ENCODE measurements around the gene COBL. TPM values are rescaled to one million over a fixed set of nuclear protein-coding genes. Genes with fewer than 3 reads are reported as not detected.

COBL gene
- polyA plus RNA-seq, 1 donor (not counting 4 experiments of a cell fraction or from before 2014, with no cell fraction given): 4.5 TPM

DNA sequence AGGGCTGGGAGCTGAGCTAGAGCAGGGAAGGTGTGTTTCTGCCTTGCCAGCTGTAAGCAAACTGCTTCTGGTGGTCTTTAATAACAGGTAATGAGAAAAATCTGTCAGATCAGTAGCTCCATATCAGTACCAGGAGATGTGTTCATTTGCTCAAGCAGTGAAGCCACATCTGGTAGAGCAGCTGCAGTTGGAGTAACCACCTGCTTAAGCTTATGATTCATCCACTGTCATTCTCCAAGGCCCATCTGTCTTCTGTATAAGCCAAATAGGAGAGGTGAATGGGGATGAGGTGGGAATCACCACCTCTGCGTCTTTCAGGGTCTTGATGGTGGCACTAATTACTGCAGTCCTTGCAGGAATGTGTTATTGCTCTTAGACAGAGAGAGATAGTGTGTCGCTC is 18.4 kb upstream of the COBL start:
- TF ChIP-seq, protein P1, sequence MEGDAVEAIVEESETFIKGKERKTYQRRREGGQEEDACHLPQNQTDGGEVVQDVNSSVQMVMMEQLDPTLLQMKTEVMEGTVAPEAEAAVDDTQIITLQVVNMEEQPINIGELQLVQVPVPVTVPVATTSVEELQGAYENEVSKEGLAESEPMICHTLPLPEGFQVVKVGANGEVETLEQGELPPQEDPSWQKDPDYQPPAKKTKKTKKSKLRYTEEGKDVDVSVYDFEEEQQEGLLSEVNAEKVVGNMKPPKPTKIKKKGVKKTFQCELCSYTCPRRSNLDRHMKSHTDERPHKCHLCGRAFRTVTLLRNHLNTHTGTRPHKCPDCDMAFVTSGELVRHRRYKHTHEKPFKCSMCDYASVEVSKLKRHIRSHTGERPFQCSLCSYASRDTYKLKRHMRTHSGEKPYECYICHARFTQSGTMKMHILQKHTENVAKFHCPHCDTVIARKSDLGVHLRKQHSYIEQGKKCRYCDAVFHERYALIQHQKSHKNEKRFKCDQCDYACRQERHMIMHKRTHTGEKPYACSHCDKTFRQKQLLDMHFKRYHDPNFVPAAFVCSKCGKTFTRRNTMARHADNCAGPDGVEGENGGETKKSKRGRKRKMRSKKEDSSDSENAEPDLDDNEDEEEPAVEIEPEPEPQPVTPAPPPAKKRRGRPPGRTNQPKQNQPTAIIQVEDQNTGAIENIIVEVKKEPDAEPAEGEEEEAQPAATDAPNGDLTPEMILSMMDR (optimal IDR thresholded peaks at IDR 0.05 in 1 of 3, IDR thresholded peaks at IDR 0.05 in 1 of 3, conservative IDR thresholded peaks at IDR 0.05 in 1 of 3; ENCODE audit: extremely low read depth in 1 of 3, insufficient read depth in 2 of 3, low read length in 3 of 3): no peak
- TF ChIP-seq EZH2 (IDR thresholded peaks at IDR 0.05; ENCODE audit: low read length): no peak
- H4K20me1 ChIP-seq (ENCODE audit: control insufficient read depth, extremely low read depth, insufficient read depth, low read length): no peaks in the 10 kb centered on the region
- H3K27me3 ChIP-seq (ENCODE audit: control insufficient read depth, extremely low read depth, insufficient read depth, low read length): no peaks in the 10 kb centered on the region
- DNase-seq (ENCODE audit: low read depth, low spot score) (no peak), FAIRE-seq (no peak)
- peaks cover 2% of the 10 kb centered on the region for H3K4me1 ChIP-seq (ENCODE audit: control insufficient read depth, extremely low read depth, insufficient read depth, low read length)
- dilution Hi-C loops (cut with MboI; ENCODE audit: extremely low pct_ligation_motif_present, low sequenced_read_pairs): no loop called here
- no peaks in the 10 kb centered on the region for H3K36me3 ChIP-seq (ENCODE audit: control insufficient read depth in 2 of 2, extremely low read depth in 1 of 2, insufficient read depth in 2 of 2, low read length in 2 of 2)
- no peak overlapping the region for H3K9ac ChIP-seq (ENCODE audit: control insufficient read depth, extremely low read depth, insufficient read depth, low read length)
- no peaks in the 10 kb centered on the region for H3K9me1 ChIP-seq (ENCODE audit: control insufficient read depth, extremely low read depth, insufficient read depth, low read length)
- no peak overlapping the region for H3K4me2 ChIP-seq (ENCODE audit: control insufficient read depth, extremely low read depth, insufficient read depth, low read depth, low read length)
- no peak overlapping the region for H2AFZ ChIP-seq (ENCODE audit: control insufficient read depth, low read length)
- H3K9me3 ChIP-seq (ENCODE audit: control insufficient read depth, low read depth, low read length): no peaks in the 10 kb centered on the region
- no peak overlapping the region for H3K27ac ChIP-seq (ENCODE audit: control insufficient read depth, insufficient read depth, low read length)
- no peak overlapping the region for H3K4me3 ChIP-seq (ENCODE audit: control insufficient read depth in 2 of 3, extremely low read depth in 1 of 3, insufficient read depth in 2 of 3, low read depth in 1 of 3, low read length in 3 of 3)
- no peaks in the 10 kb centered on the region for H3K79me2 ChIP-seq (ENCODE audit: control insufficient read depth, insufficient read depth, low read length)

DNA sequence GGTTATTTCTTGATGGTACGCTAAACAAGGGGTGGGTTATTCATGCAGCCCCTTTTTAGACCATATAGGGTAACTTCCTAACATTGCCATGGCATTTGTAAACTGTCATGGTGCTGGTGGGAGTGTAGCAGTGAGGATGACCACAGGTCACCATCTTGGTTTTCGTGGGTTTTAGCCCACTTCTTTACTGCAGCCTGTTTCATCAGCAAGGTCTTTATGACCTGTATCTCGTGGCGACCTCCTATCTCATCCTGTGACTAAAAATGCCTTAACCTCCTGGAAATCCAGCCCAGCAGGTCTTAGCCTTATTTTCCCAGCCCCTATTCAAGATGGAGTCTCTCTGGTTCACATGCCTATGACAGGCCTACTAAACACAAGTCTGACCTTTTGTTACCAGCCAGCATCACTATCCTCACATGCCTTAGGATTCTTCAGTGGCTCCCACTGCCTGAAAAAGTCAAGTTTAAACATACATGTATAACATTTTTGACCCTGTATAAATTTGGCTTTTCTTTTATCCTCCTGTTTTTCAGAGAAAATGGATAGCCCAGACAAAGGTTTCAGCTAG is 13.2 kb upstream of the COBL start:
- DNase-seq (ENCODE audit: low read depth, low spot score) (no peak), FAIRE-seq (no peak)
- Histone ChIP-seq H3K9me3 (ENCODE audit: control insufficient read depth, low read depth, low read length) (no peaks in the 10 kb centered on the region), H3K27ac (ENCODE audit: control insufficient read depth, insufficient read depth, low read length) (no peak overlapping the region), H3K79me2 (ENCODE audit: control insufficient read depth, insufficient read depth, low read length) (no peaks in the 10 kb centered on the region), H2AFZ (ENCODE audit: control insufficient read depth, low read length) (no peak overlapping the region), H3K9ac (ENCODE audit: control insufficient read depth, extremely low read depth, insufficient read depth, low read length) (no peak overlapping the region), H3K9me1 (ENCODE audit: control insufficient read depth, extremely low read depth, insufficient read depth, low read length) (no peaks in the 10 kb centered on the region), H3K4me2 (ENCODE audit: control insufficient read depth, extremely low read depth, insufficient read depth, low read depth, low read length) (no peak overlapping the region), H3K4me3 (ENCODE audit: control insufficient read depth in 2 of 3, extremely low read depth in 1 of 3, insufficient read depth in 2 of 3, low read depth in 1 of 3, low read length in 3 of 3) (no peak overlapping the region), H3K36me3 (ENCODE audit: control insufficient read depth in 2 of 2, extremely low read depth in 1 of 2, insufficient read depth in 2 of 2, low read length in 2 of 2) (no peaks in the 10 kb centered on the region), H3K4me1 (ENCODE audit: control insufficient read depth, extremely low read depth, insufficient read depth, low read length) (peaks cover 7% of the 10 kb centered on the region), H3K27me3 (ENCODE audit: control insufficient read depth, extremely low read depth, insufficient read depth, low read length) (no peaks in the 10 kb centered on the region), H4K20me1 (ENCODE audit: control insufficient read depth, extremely low read depth, insufficient read depth, low read length) (no peaks in the 10 kb centered on the region)
- TF ChIP-seq, protein P1 (optimal IDR thresholded peaks at IDR 0.05 in 1 of 3, IDR thresholded peaks at IDR 0.05 in 1 of 3, conservative IDR thresholded peaks at IDR 0.05 in 1 of 3; ENCODE audit: extremely low read depth in 1 of 3, insufficient read depth in 2 of 3, low read length in 3 of 3): no peak
- TF ChIP-seq EZH2 (IDR thresholded peaks at IDR 0.05; ENCODE audit: low read length): no peak
- dilution Hi-C loops (cut with MboI; ENCODE audit: extremely low pct_ligation_motif_present, low sequenced_read_pairs): no loop called here
